Measurements from ENCODE around the gene AZGP1. TPM values are rescaled to one million over a fixed set of nuclear protein-coding genes. Genes with fewer than 3 reads are reported as not detected.
"Not testable (repeated sequence)": the region's sequence is repeated elsewhere in the genome, so short reads cannot be mapped to it uniquely, and the experiment has no call there.

AZGP1 gene
- total RNA-seq, 1 donor from 2014 or later = 0.60 TPM

DNA sequence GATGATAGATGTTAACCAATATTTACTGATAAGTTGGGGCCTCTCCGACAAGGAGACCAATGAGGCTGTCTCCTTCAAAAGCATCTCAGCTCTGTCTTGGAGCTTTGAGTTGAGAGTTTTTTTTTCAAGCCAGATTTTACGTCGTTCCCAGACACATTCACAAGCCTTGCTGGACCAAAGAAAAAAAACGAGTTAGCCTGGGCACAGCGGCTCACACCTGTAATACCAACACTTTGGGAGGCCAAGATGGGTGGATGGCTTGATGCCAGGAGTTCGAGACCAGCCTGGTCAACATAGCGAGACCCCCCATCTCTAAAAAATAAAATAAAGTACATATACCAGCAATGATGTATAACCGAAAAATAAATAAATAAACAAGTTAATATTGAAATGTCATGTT, 19.0 kb upstream of the AZGP1 start:
- H3K27ac Mint-ChIP-seq = peak overlapping the region; percentile 29
- TF ChIP-seq, protein P1, sequence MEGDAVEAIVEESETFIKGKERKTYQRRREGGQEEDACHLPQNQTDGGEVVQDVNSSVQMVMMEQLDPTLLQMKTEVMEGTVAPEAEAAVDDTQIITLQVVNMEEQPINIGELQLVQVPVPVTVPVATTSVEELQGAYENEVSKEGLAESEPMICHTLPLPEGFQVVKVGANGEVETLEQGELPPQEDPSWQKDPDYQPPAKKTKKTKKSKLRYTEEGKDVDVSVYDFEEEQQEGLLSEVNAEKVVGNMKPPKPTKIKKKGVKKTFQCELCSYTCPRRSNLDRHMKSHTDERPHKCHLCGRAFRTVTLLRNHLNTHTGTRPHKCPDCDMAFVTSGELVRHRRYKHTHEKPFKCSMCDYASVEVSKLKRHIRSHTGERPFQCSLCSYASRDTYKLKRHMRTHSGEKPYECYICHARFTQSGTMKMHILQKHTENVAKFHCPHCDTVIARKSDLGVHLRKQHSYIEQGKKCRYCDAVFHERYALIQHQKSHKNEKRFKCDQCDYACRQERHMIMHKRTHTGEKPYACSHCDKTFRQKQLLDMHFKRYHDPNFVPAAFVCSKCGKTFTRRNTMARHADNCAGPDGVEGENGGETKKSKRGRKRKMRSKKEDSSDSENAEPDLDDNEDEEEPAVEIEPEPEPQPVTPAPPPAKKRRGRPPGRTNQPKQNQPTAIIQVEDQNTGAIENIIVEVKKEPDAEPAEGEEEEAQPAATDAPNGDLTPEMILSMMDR (conservative IDR thresholded peaks at IDR 0.05) = no peak
- DNase-seq (ENCODE audit: extremely low spot score, unreplicated experiment) = no peak
- H3K4me1 Mint-ChIP-seq (ENCODE audit: unreplicated experiment) = peaks cover 22% of the 10 kb centered on the region
- H3K36me3 Mint-ChIP-seq = no peaks in the 10 kb centered on the region
- H3K9me3 Mint-ChIP-seq = no peaks in the 10 kb centered on the region
- no peak overlapping the region for H3K4me3 Mint-ChIP-seq
- H3K27me3 Mint-ChIP-seq = peaks cover 6% of the 10 kb centered on the region

DNA sequence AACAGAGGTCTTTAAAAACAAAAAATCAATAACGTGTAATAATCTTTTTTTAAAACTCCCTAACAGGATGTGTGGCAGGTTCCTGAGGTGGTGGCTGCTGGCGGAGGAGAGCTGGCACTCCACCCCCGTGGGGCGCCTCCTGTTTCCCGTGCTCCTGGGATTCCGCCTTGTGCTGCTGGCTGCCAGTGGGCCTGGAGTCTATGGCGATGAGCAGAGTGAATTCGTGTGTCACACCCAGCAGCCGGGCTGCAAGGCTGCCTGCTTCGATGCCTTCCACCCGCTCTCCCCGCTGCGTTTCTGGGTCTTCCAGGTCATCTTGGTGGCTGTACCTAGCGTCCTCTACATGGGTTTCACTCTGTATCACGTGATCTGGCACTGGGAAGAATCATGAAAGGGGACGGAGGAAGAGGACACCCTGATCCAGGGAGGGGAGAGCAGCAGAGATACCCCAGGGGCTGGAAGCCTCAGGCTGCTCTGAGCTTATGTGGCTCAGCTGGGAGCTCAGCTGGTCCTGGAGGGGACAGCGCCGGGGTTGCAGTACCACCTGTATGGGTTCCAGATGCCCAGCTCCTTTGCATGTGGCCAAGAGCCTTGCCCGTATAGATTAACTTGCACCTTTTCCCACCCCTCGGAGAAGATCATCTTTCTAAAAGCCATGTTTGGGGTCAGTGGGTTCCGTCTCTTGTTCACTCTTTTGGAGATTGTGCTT, 16.7 kb upstream of the AZGP1 start:
- peaks cover 22% of the 10 kb centered on the region for H3K4me1 Mint-ChIP-seq (ENCODE audit: unreplicated experiment)
- TF ChIP-seq, protein P1 (conservative IDR thresholded peaks at IDR 0.05) = no peak
- no peak overlapping the region for H3K27ac Mint-ChIP-seq
- H3K27me3 Mint-ChIP-seq = peaks cover 6% of the 10 kb centered on the region
- no peak overlapping the region for H3K4me3 Mint-ChIP-seq
- no peaks in the 10 kb centered on the region for H3K36me3 Mint-ChIP-seq
- DNase-seq (ENCODE audit: extremely low spot score, unreplicated experiment) = no peak
- H3K9me3 Mint-ChIP-seq = no peaks in the 10 kb centered on the region

DNA sequence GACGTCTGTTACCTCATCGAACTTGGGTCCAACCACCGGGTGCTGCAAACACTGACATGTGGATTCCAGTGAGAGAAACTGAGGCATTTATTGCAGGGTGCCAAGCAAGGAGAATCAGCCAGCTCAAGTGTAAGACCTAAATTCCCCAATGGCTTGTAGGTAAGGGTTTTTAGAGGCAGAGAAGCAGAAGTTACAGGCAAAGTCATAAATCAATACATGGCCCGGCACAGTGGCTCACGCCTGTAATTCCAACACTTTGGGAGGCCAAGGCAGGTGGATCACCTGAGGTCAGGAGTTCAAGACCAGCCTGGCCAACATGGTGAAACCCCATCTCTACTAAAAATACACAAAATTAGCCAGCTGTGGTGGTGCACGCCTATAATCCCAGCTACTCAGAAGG, 15.7 kb upstream of the AZGP1 start:
- H3K36me3 Mint-ChIP-seq; DNase-seq (ENCODE audit: extremely low spot score, unreplicated experiment); H3K27ac Mint-ChIP-seq; H3K4me3 Mint-ChIP-seq; H3K27me3 Mint-ChIP-seq; H3K9me3 Mint-ChIP-seq: not testable (repeated sequence)
- peaks cover 22% of the 10 kb centered on the region for H3K4me1 Mint-ChIP-seq (ENCODE audit: unreplicated experiment)

DNA sequence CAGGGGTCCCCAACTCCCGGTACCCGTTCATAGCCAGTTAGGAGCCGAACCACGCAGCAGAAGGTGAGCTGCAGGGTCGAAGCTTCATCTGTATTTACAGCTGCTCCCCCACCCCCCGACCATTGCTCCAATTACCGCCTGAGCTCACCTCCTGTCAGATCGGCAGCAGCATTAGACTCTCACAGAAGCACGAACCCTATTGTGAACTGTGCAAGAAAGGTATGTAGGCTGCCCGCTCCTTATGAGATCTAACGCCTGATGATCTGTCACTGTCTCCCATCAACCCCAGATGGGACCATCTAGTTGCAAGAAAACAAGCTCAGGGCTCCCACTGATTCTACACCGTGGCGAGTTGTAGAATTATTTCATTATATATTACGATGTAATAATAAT, 14.6 kb upstream of the AZGP1 start:
- Mint-ChIP-seq H3K4me3 (peak overlapping the region; percentile 85), H3K4me1 (ENCODE audit: unreplicated experiment) (peaks cover 19% of the 10 kb centered on the region), H3K36me3 (no peaks in the 10 kb centered on the region), H3K27ac (peak overlapping the region; percentile 42), H3K27me3 (peaks cover 16% of the 10 kb centered on the region), H3K9me3 (no peaks in the 10 kb centered on the region)
- TF ChIP-seq, protein P1 (conservative IDR thresholded peaks at IDR 0.05) = no peak
- DNase-seq (ENCODE audit: extremely low spot score, unreplicated experiment) = no peak

DNA sequence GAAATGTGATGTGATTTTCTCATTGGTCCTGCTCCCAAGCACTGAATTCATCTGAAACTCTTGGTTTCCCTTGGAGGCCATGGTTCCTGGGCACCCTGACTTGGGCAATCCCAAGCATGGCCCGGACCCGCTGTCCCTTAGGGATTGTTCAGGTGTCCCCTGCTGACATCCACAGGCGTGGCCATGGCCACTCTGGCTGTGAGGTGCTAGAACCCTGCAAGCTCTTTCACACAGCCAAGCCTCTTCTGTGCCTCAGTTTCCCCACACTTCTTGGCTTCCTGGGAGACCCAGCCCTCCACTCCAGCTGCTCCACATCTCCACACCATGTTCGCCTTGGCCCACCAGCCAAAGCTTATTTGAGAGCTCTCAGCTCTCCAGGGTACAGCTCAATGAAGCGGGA, 12.0 kb upstream of the AZGP1 start:
- Mint-ChIP-seq H3K4me1 (ENCODE audit: unreplicated experiment) (peaks cover 9% of the 10 kb centered on the region), H3K9me3 (no peaks in the 10 kb centered on the region), H3K36me3 (no peaks in the 10 kb centered on the region), H3K4me3 (no peak overlapping the region), H3K27ac (no peak overlapping the region), H3K27me3 (peaks cover 20% of the 10 kb centered on the region)
- TF ChIP-seq, protein P1 (conservative IDR thresholded peaks at IDR 0.05) = no peak
- no peak for DNase-seq (ENCODE audit: extremely low spot score, unreplicated experiment)

DNA sequence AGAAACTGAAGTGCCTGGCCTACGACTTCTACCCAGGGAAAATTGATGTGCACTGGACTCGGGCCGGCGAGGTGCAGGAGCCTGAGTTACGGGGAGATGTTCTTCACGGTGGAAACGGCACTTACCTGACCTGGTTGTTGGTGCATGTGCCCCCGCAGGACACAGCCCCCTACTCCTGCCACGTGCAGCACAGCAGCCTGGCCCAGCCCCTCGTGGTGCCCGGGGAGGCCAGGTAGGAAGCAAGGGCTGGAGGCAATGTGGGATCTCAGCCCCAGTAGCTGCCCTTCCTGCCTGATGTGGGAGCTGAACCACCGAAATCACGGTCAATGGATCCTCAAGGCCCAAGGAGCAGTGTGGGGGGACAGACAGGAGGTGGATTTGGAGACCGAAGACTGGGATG, 11.5 kb upstream of the AZGP1 start:
- H3K9me3 Mint-ChIP-seq; H3K4me1 Mint-ChIP-seq (ENCODE audit: unreplicated experiment); H3K27ac Mint-ChIP-seq; H3K4me3 Mint-ChIP-seq; DNase-seq (ENCODE audit: extremely low spot score, unreplicated experiment); H3K36me3 Mint-ChIP-seq: not testable (repeated sequence)
- H3K27me3 Mint-ChIP-seq = peaks cover 25% of the 10 kb centered on the region

DNA sequence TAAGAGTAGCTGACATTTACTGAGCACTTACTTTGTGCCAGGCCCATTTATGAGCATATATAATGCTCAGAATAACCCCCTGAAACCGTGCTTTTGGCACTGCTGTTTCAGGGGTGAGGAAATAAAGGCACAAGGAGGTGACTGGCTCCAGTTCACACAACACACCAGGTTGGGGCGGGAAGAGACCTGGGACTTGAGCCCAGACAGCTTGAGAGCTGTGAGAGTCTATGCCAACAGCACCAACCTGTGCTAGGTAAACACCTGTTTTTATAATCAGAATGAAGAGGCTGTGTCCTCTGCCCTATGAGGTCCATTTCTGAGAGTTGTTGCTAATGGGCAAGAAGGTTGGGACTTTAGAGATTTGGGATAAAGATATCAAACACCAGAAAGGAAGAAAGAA, 8.8 kb upstream of the AZGP1 start:
- no peak for DNase-seq (ENCODE audit: extremely low spot score, unreplicated experiment)
- no peak overlapping the region for H3K4me3 Mint-ChIP-seq
- H3K36me3 Mint-ChIP-seq = no peaks in the 10 kb centered on the region
- no peaks in the 10 kb centered on the region for H3K9me3 Mint-ChIP-seq
- H3K4me1 Mint-ChIP-seq (ENCODE audit: unreplicated experiment) = no peaks in the 10 kb centered on the region
- TF ChIP-seq, protein P1 (conservative IDR thresholded peaks at IDR 0.05) = no peak
- peaks cover 24% of the 10 kb centered on the region for H3K27me3 Mint-ChIP-seq
- H3K27ac Mint-ChIP-seq = no peak overlapping the region

DNA sequence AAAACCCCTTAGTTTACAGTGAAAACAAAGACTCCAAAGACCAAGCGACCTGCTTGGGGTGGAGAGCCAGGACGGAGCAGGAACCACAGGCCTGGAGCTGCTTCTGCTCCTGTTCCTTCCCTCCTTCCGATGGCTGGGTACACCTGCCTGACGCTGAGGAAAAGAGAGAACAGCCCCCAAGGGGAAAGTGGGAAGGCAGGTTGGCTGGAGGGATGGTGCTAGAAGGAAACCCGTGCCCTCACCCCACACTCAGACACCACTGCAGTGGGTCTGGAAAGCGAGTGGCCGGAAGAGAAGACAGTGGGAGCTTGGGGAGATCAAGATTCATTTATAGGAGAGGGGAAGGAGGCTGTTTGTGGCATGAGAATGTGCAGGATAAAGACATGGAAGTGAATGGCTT, 5.2 kb upstream of the AZGP1 start:
- H3K4me1 Mint-ChIP-seq (ENCODE audit: unreplicated experiment); DNase-seq (ENCODE audit: extremely low spot score, unreplicated experiment); H3K9me3 Mint-ChIP-seq; H3K27ac Mint-ChIP-seq; H3K36me3 Mint-ChIP-seq; H3K4me3 Mint-ChIP-seq: not testable (repeated sequence)
- peaks cover 21% of the 10 kb centered on the region for H3K27me3 Mint-ChIP-seq

DNA sequence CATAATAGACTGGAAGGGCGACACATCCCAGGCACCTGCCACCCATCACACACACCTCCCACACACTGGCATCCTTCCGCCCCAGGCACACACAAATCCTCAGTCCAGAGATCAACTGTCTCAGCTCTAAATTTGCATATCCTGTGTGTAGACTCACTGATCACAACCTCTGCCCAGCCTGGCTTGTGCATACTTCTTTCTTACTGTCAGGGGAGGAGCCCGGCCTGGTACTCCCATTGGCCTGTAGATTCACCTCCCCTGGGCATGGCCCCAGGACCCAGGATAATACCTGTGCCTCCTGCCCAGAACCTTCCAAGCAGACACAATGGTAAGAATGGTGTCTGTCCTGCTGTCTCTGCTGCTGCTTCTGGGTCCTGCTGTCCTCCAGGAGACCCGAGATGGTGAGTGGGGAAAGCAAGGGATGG, 4.6 kb upstream of the AZGP1 start:
- not testable (repeated sequence) for DNase-seq (ENCODE audit: extremely low spot score, unreplicated experiment); H3K27ac Mint-ChIP-seq; H3K9me3 Mint-ChIP-seq; H3K4me3 Mint-ChIP-seq; H3K36me3 Mint-ChIP-seq; H3K4me1 Mint-ChIP-seq (ENCODE audit: unreplicated experiment)
- peaks cover 22% of the 10 kb centered on the region for H3K27me3 Mint-ChIP-seq
